Inflammatory macrophage treated with lipopolysaccharide for 1 hour (primary cell): ENCODE measurements around the gene IRF9.

Experiments
- DNase-seq, 2 donors: peaks; one replicate each; pipeline ENCODE4 v3.0.0-alpha.2; 2020 to 2022

The IRF9 gene

DNA sequence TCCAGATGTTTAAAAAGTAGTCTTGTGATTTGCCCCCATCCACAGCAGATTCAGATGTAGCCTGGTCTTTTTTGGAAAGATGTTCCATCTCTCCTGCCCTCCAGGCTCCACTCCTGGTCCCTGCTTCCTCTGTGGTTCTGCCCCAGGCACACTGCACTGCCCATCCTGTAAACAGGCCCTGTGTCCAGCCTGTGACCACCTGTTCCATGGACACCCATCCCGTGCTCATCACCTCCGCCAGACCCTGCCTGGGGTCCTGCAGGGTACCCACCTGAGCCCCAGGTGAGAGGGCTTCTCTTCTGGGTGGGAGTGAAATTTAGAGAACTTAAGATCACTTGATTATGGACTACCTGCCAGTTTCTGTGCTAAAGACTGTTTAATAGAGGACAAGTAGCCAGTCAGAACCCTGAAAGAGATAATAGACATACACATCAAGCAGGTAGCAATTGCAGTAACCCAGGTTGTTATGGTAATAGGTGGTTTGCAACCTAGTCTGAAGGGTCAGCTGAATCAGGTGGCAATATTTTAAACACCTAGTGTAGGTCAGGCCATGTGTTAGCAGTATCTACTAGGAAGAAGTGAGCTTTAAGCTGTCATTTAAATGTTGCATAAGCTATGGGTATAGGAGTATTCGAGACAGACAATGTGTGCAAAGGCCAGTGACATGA, 11.6 kb upstream of the IRF9 start:
- DNase-seq, result no peak

DNA sequence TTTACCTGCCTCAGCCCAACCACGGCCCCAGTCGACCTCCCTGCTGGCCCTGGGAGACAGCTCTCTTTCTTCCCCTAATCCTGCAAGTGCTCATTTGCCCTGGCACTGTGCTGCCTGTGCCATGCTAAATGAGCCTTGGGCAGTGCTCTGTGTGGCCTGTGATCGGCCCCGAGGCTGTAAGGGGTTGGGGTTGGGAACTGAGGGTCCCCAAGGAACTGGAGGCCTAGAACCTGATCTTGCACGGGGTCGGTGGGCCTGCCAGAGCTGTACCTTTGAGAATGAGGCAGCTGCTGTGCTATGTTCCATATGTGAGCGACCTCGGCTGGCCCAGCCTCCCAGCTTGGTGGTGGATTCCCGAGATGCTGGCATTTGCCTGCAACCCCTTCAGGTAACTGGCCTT, 11.0 kb upstream of the IRF9 start:
- no peak for DNase-seq

DNA sequence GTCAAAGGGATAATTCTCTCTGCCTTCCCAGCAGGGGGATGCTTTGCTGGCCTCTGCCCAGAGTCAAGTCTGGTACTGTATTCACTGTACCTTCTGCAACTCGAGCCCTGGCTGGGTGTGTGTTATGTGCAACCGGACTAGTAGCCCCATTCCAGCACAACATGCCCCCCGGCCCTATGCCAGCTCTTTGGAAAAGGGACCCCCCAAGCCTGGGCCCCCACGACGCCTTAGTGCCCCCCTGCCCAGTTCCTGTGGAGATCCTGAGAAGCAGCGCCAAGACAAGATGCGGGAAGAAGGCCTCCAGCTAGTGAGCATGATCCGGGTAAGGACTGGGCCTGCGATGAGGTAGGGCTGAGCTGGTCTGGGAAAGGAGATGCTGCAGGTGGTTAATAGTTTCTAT, 10.5 kb upstream of the IRF9 start:
- no peak for DNase-seq

- no peak for DNase-seq
These were observed 10.1 kb upstream of the IRF9 start for GRCh38 chr14:24150993-24151392.

DNA sequence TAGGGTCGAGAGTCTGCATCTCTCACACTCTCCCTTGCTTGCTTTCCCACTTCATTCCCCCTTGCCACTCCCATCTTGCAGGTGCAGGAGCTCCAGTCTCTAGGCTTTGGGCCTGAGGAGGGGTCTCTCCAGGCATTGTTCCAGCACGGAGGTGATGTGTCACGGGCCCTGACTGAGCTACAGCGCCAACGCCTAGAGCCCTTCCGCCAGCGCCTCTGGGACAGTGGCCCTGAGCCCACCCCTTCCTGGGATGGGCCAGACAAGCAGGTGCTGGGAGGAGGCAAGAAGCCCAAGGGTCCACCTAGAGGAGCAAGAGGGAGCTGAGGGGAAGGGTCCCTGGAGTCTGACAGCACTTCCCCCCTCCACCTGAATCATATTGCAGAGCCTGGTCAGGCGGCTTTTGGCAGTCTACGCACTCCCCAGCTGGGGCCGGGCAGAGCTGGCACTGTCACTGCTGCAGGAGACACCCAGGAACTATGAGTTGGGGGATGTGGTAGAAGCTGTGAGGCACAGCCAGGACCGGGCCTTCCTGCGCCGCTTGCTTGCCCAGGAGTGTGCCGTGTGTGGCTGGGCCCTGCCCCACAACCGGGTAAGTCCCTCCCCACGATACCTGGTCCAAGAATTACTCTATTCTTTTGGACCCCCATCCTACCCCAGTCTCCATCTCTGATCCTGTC, 9.5 kb upstream of the IRF9 start:
- DNase-seq, result no peak

DNA sequence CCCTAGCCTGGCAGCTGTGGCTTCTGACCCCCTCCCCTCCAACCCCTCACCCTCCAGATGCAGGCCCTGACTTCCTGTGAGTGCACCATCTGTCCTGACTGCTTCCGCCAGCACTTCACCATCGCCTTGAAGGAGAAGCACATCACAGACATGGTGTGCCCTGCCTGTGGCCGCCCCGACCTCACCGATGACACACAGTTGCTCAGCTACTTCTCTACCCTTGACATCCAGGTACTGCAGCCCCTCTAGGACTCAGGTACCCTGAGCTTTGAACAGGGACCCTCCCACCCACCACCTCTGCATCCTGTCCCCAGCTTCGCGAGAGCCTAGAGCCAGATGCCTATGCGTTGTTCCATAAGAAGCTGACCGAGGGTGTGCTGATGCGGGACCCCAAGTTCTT, 6.0 kb upstream of the IRF9 start:
- DNase-seq, result no peak

GRCh38 chr14:24156840-24157239, 4.2 kb upstream of the IRF9 start:
- DNase-seq, result no peak

GRCh38 chr14:24157331-24157730, 3.7 kb upstream of the IRF9 start:
- DNase-seq, result no peak

- DNase-seq, result no peak
These were observed 1.1 kb upstream of the IRF9 start for GRCh38 chr14:24159777-24160498.

- no peak for DNase-seq
These were observed 591 bp upstream of the IRF9 start for GRCh38 chr14:24160499-24160849.

DNA sequence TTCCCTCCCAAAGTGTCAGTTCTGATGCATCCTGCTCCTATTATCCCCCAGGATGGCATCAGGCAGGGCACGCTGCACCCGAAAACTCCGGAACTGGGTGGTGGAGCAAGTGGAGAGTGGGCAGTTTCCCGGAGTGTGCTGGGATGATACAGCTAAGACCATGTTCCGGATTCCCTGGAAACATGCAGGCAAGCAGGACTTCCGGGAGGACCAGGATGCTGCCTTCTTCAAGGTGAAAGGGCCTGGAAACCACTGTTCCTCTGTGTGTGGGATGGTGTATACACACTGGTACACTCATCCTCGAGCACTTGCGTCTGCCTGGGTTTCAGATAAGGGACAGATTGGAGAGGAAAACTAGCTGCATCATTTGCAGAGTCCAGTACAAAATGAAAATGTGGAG, 1.0 kb downstream of the IRF9 start:
- no peak for DNase-seq

DNA sequence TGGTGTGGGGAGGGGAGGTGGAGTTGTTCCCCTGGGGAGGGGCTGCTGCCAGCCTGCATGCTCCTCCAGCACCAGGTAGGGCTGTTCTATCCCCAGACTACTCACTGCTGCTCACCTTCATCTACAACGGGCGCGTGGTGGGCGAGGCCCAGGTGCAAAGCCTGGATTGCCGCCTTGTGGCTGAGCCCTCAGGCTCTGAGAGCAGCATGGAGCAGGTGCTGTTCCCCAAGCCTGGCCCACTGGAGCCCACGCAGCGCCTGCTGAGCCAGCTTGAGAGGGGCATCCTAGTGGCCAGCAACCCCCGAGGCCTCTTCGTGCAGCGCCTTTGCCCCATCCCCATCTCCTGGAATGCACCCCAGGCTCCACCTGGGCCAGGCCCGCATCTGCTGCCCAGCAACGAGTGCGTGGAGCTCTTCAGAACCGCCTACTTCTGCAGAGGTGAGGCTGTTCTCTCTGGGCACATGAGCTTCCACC, 3.5 kb downstream of the IRF9 start:
- no peak for DNase-seq

- DNase-seq, result no peak
These were observed 4.7 kb downstream of the IRF9 start for GRCh38 chr14:24165785-24166184.

- DNase-seq, result peak; percentile 51 to 56
These were observed 6.5 kb downstream of the IRF9 start for GRCh38 chr14:24167469-24168114.

- DNase-seq, result no peak
These were observed 10.6 kb downstream of the IRF9 start, which contains the start of gene REC8 for GRCh38 chr14:24171422-24172260. Gene REC8 (plus strand): TSS chr14:24172080. CDS start chr14:24172553, 473 bp downstream.

DNA sequence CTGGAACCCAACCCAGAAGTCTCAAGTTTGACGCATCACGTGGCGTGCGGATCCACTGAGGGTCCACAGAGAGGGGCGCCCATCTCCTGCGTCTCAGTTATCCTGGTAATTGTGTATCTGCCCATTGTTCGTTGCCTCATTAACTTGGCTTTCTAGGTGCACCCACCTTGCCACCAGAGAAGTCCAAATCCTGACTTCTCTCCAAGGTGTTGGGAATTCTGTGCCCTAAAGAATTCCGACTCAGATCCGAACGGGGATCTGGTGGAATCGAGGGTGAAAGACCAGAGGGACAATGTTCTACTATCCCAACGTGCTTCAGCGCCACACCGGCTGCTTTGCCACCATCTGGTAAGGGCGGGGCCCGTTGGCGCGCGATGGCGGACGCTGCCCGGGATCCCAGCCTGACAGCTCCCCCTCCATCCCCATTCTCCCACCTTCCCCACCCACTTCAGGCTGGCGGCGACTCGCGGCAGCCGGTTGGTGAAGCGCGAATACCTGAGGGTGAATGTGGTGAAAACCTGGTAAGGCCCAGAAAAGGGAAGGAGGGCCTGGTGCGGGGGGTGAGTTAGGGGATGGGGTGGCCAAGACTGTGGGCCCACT, 11.3 kb downstream of the IRF9 start:
- no peak for DNase-seq

GRCh38 chr14:24172871-24173281, 11.8 kb downstream of the IRF9 start:
- no peak for DNase-seq

- no peak for DNase-seq
These were observed 15.5 kb downstream of the IRF9 start for GRCh38 chr14:24176599-24176998.

GRCh38 chr14:24177041-24177825, 16.2 kb downstream of the IRF9 start:
- no peak for DNase-seq

GRCh38 chr14:24177891-24178290, 16.8 kb downstream of the IRF9 start:
- DNase-seq, result no peak
